Parathyroid adenoma (tissue), 2 donors: ENCODE measurements around the gene PIGC.

Source experiments
- H2AFZ ChIP-seq: fragments of 300-600 bp; sonication (generic); one replicate; pipeline ENCODE4 v1.7.0; 2017; ENCODE audit warnings: antibody characterized with exemption, mild to moderate bottlenecking
- H3K27ac ChIP-seq: fragments of 300-600 bp; sonication (generic); one replicate; pipeline ENCODE4 v1.7.0; 2017
- H3K27me3 ChIP-seq: fragments of 300-600 bp; sonication (generic); one replicate; pipeline ENCODE4 v1.7.0; 2017; ENCODE audit warnings: low read length; ENCODE audit not compliant: control insufficient read depth, insufficient read depth
- H3K36me3 ChIP-seq: fragments of 300-600 bp; sonication (generic); one replicate; pipeline ENCODE4 v1.7.0; 2017; ENCODE audit warnings: low read length; ENCODE audit not compliant: control insufficient read depth, insufficient read depth
- H3K4me1 ChIP-seq: fragments of 300-600 bp; sonication (generic); one replicate; pipeline ENCODE4 v1.7.0; 2017; ENCODE audit warnings: control low read depth
- H3K4me2 ChIP-seq: fragments of 300-600 bp; sonication (generic); one replicate; pipeline ENCODE4 v1.7.0; 2017; ENCODE audit warnings: low read length
- H3K4me3 ChIP-seq: fragments of 300-600 bp; sonication (generic); one replicate; pipeline ENCODE4 v1.7.0; 2017; ENCODE audit warnings: low read depth, low read length
- H3K79me2 ChIP-seq: fragments of 300-600 bp; sonication (generic); one replicate; pipeline ENCODE4 v1.7.0; 2017; ENCODE audit warnings: control low read depth
- H3K9ac ChIP-seq: fragments of 300-600 bp; sonication (generic); one replicate; pipeline ENCODE4 v1.7.0; 2017; ENCODE audit warnings: mild to moderate bottlenecking
- H3K9me3 ChIP-seq: fragments of 300-600 bp; sonication (generic); one replicate; pipeline ENCODE4 v1.7.0; 2017; ENCODE audit warnings: low read length; ENCODE audit not compliant: control insufficient read depth
- CTCF ChIP-seq: fragments of 300-600 bp; sonication (generic); IDR thresholded peaks from one replicate; pipeline ENCODE4 v1.7.0; 2017; ENCODE audit warnings: antibody characterized with exemption, mild to moderate bottlenecking
- donor health status: primary hyperparathyroidism.

The PIGC gene

GRCh38 chr1:172486805-172487454 is 43.1 kb upstream of the PIGC start:
- no peaks in the 10 kb centered on the region for H3K27me3 ChIP-seq
- no peaks in the 10 kb centered on the region for H3K36me3 ChIP-seq
- no peak overlapping the region for H2AFZ ChIP-seq
- no peak overlapping the region for H3K9ac ChIP-seq
- no peak overlapping the region for H3K27ac ChIP-seq
- no peak for TF ChIP-seq CTCF
- no peaks in the 10 kb centered on the region for H3K79me2 ChIP-seq
- no peaks in the 10 kb centered on the region for H3K9me3 ChIP-seq
- H3K4me3 ChIP-seq, result no peak overlapping the region
- no peaks in the 10 kb centered on the region for H3K4me1 ChIP-seq
- H3K4me2 ChIP-seq, result no peak overlapping the region

GRCh38 chr1:172485626-172486025 is 41.8 kb upstream of the PIGC start:
- Histone ChIP-seq H3K9ac (no peak overlapping the region), H3K4me2 (no peak overlapping the region), H3K4me3 (no peak overlapping the region), H3K36me3 (no peaks in the 10 kb centered on the region), H3K4me1 (no peaks in the 10 kb centered on the region), H2AFZ (peak overlapping the region; percentile 33), H3K9me3 (no peaks in the 10 kb centered on the region), H3K27me3 (no peaks in the 10 kb centered on the region), H3K79me2 (no peaks in the 10 kb centered on the region), H3K27ac (no peak overlapping the region)
- no peak for TF ChIP-seq CTCF

- H3K9ac ChIP-seq, result no peak overlapping the region
- H3K4me3 ChIP-seq, result no peak overlapping the region
- H3K27ac ChIP-seq, result peak overlapping the region; percentile 36
- peak overlapping the region; percentile 46 for H2AFZ ChIP-seq
- H3K4me2 ChIP-seq, result no peak overlapping the region
- no peaks in the 10 kb centered on the region for H3K9me3 ChIP-seq
- H3K79me2 ChIP-seq, result no peaks in the 10 kb centered on the region
- H3K27me3 ChIP-seq, result no peaks in the 10 kb centered on the region
- TF ChIP-seq CTCF, result no peak
- no peaks in the 10 kb centered on the region for H3K4me1 ChIP-seq
- no peaks in the 10 kb centered on the region for H3K36me3 ChIP-seq
These were observed 40.4 kb upstream of the PIGC start for GRCh38 chr1:172484252-172484651.

- H2AFZ ChIP-seq, result no peak overlapping the region
- H3K4me1 ChIP-seq, result no peaks in the 10 kb centered on the region
- no peak overlapping the region for H3K4me2 ChIP-seq
- no peaks in the 10 kb centered on the region for H3K27me3 ChIP-seq
- no peaks in the 10 kb centered on the region for H3K36me3 ChIP-seq
- no peaks in the 10 kb centered on the region for H3K9me3 ChIP-seq
- no peak overlapping the region for H3K27ac ChIP-seq
- TF ChIP-seq CTCF, result no peak
- H3K9ac ChIP-seq, result no peak overlapping the region
- no peaks in the 10 kb centered on the region for H3K79me2 ChIP-seq
- H3K4me3 ChIP-seq, result no peak overlapping the region
These were observed 39.6 kb upstream of the PIGC start for GRCh38 chr1:172483448-172483847.

GRCh38 chr1:172482044-172482443 is 38.2 kb upstream of the PIGC start:
- TF ChIP-seq CTCF, result no peak

More at GRCh38 chr1:172482044-172482443, 38.2 kb upstream of the PIGC start:
- Histone ChIP-seq H3K79me2 (no peaks in the 10 kb centered on the region), H3K36me3 (no peaks in the 10 kb centered on the region), H3K27ac (no peak overlapping the region), H3K4me2 (no peak overlapping the region), H3K9ac (no peak overlapping the region), H3K9me3 (no peaks in the 10 kb centered on the region), H3K4me1 (no peaks in the 10 kb centered on the region), H3K27me3 (no peaks in the 10 kb centered on the region), H2AFZ (no peak overlapping the region), H3K4me3 (no peak overlapping the region)
